Mesodermal cell (in vitro differentiated cells): Measurements from ENCODE around the gene LRBA.

Source experiments
- H3K27ac ChIP-seq: 2 replicates; pipeline ENCODE4 v1.7.0; 2013; ENCODE audit warnings: mild to moderate bottlenecking, low read depth, low read length, moderate library complexity; ENCODE audit not compliant: severe bottlenecking
- H3K36me3 ChIP-seq: 2 replicates; pipeline ENCODE4 v1.7.1; 2013; ENCODE audit warnings: mild to moderate bottlenecking, low read length, moderate library complexity; ENCODE audit not compliant: control insufficient read depth, insufficient read depth
- H3K4me1 ChIP-seq: one replicate; pipeline ENCODE4 v1.7.1; 2013; ENCODE audit warnings: mild to moderate bottlenecking, low read length; ENCODE audit not compliant: insufficient read depth, control insufficient read depth, poor library complexity, severe bottlenecking
- H3K4me3 ChIP-seq: 2 replicates; pipeline ENCODE4 v1.7.0; 2013; ENCODE audit warnings: low read length, control low read depth, mild to moderate bottlenecking; ENCODE audit not compliant: insufficient read depth, poor library complexity, severe bottlenecking; ENCODE audit errors: extremely low read depth
- H3K9me3 ChIP-seq: 2 replicates; pipeline ENCODE4 v1.7.1; 2013; ENCODE audit warnings: mild to moderate bottlenecking, low read length, moderate library complexity; ENCODE audit not compliant: control insufficient read depth
- WGBS, 2 experiments: methylation state at CpG; one replicate each; pipeline ENCODE4 v1.1.5; 2013; ENCODE audit warnings: missing lambda C conversion rate in 2 of 2; ENCODE audit not compliant: insufficient coverage in 2 of 2; 5-methylcytosine and 5-hydroxymethylcytosine counted together

Gene LRBA

GRCh38 chr4:150582873-150583286, 432.2 kb downstream of the LRBA start:
- Histone ChIP-seq H3K27ac (peak overlapping the region; percentile 36), H3K9me3 (no peaks in the 10 kb centered on the region), H3K36me3 (no peaks in the 10 kb centered on the region), H3K4me1 (peaks cover 5% of the 10 kb centered on the region), H3K4me3 (peak overlapping the region; percentile 41)
- 0 to 1% methylated on average over 23 to 27 of the region's 32 CpGs for WGBS, 2 experiments

GRCh38 chr4:150582146-150582872, 432.8 kb downstream of the LRBA start, which contains the start of gene MAB21L2:
MAB21L2 (plus strand) TSS chr4:150582151; CDS start chr4:150583030, 879 bp downstream.
- Histone ChIP-seq H3K27ac (peak within 1 kb of the TSS; percentile 48), H3K4me3 (peak within 1 kb of the TSS; percentile 41), H3K36me3 (no peaks in the 10 kb centered on the region), H3K4me1 (peaks cover 5% of the 10 kb centered on the region), H3K9me3 (no peaks in the 10 kb centered on the region)
- WGBS, 2 experiments: 2 to 3% methylated on average over 12 of the region's 27 CpGs

DNA sequence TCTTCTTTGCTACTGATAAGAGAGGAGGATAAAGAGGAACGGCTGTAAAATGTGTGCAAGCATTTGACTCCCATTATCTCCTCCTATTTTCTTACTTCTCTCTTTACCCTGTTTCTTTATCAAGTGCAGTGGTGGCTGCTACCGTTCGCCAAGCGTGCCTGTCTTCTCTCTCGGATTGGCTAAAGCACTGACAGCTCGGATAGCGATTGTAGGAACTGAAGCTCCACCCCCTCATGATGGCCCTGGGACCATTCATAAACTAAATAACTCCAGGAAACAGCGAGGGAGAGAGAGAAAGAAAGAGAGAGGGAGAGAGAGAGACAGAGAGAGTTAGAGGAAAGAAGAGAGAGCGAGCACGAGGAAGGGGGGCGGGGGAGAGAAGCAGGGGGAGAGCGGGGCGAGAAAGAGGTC, 433.4 kb downstream of the LRBA start:
- H3K9me3 ChIP-seq: no peaks in the 10 kb centered on the region
- peaks cover 5% of the 10 kb centered on the region for H3K4me1 ChIP-seq
- H3K36me3 ChIP-seq: no peaks in the 10 kb centered on the region
- peak overlapping the region; percentile 41 for H3K4me3 ChIP-seq
- 0% methylated on average over 2 of the region's 13 CpGs; no CpG with 5 or more reads in 1 of the 2 experiments for WGBS, 2 experiments
- H3K27ac ChIP-seq: peak overlapping the region; percentile 48

DNA sequence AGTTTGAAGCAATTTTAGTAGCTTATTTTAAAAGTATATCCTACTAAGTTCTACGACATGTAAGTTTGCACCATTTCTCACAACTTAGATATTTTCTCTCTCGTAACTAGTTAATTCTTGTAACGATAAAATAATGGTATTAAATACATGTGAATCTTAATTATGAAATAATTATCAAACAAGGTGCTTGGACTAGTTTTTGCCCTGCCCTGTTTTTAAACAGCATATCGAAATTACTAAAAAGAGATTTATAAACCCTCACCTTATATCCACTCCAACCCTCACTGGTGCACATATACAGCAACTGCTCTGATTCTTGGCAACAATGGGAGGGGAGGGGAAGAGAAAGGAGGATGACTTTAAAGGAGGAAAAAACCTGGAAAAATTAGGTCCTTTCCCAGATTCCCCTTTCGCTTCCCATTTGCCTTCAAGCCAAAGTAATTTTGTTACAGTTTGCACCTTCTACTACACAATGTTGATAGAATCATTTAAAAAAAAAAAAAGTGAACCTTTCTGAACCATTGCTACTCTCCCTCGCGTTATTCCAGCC, 434.0 kb downstream of the LRBA start:
- peaks cover 5% of the 10 kb centered on the region for H3K4me1 ChIP-seq
- peak overlapping the region; percentile 41 for H3K4me3 ChIP-seq
- H3K27ac ChIP-seq: no peak overlapping the region
- no CpG with 5 or more reads among the region's 7 CpGs for WGBS, 2 experiments
- no peaks in the 10 kb centered on the region for H3K36me3 ChIP-seq
- H3K9me3 ChIP-seq: no peaks in the 10 kb centered on the region

- peaks cover 5% of the 10 kb centered on the region for H3K4me1 ChIP-seq
- no peaks in the 10 kb centered on the region for H3K36me3 ChIP-seq
- H3K4me3 ChIP-seq: peak overlapping the region; percentile 45
- 16 to 21% methylated on average over 7 to 9 of the region's 9 CpGs for WGBS, 2 experiments
- H3K27ac ChIP-seq: no peak overlapping the region
- H3K9me3 ChIP-seq: no peaks in the 10 kb centered on the region
Observed at GRCh38 chr4:150580306-150580705, 434.8 kb downstream of the LRBA start.

DNA sequence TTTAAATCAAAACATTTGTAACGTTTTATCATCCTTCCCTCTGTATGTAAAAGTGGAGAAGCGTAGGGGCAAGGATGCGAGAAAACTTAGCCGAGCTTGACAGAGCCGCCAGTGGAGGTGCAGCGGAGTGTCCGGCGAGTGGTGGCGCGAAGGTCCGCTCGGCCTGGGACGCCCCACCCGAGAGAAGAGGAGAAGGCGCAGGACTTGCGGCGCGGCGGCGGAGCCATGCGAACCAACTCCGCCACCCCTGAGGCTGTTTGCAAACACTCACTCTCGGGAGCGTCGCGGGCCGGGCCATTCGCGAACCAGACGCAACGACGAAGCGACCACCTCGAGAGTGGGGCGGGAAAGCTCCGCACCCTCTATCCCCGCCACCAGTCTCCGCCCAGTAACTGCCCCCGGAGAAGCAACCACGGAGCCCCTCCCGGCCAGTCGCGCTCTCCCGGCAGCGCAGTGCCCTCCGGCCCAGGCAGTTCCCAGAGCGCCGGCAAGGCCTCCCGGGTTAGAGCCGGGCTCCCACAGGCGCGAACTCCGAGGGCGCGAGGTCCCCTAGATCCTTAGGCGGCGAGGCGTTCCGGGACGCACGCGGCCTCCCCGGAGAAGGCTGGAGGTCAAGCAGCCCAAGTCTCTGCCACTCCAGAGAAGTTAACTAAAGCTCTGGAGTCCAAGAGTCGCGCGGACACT, 435.4 kb downstream of the LRBA start:
- H3K27ac ChIP-seq: no peak overlapping the region
- peak overlapping the region; percentile 45 for H3K4me3 ChIP-seq
- H3K36me3 ChIP-seq: no peaks in the 10 kb centered on the region
- WGBS, 2 experiments: 0 to 1% methylated on average over 41 to 56 of the region's 66 CpGs
- peaks cover 5% of the 10 kb centered on the region for H3K4me1 ChIP-seq
- H3K9me3 ChIP-seq: no peaks in the 10 kb centered on the region

DNA sequence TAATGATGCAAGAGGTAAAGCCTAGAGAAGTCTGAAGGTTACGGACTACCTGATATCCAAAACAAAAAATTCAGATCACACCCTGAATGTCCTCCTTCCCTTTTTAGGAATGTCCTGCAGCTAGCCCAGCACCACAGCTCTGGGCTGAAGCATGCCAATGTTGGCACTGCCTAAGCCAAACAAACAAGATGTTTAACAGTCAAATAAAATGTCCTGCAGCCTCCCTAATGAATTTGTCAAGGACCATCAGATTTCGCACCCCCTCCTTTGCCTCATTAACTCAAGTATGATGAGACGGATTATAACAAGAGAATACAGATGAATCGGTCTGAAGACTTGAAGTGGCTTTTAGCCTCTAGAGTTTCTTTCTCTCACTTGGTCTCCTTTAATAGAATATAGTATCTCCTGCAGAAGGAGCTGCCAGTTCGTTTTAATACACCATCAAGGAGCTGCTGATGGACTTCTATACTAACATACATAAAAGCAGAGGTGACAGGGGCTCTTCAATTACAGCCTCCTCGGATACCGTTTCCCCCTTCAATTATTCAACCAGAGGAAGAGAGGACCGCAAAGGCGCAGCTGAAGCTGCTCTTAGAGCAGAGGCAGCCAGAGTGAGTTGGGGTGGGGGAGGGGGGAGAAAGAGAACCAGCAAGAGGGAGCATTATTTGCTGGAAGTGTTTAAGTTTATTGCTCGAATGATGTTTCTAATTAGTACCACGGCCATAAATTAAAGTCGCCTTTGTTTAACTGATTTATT, 436.2 kb downstream of the LRBA start:
- peak overlapping the region; percentile 45 for H3K4me3 ChIP-seq
- no peaks in the 10 kb centered on the region for H3K4me1 ChIP-seq
- 0 to 27% methylated on average over 2 to 3 of the region's 12 CpGs for WGBS, 2 experiments
- no peak overlapping the region for H3K27ac ChIP-seq
- no peaks in the 10 kb centered on the region for H3K36me3 ChIP-seq
- no peaks in the 10 kb centered on the region for H3K9me3 ChIP-seq

DNA sequence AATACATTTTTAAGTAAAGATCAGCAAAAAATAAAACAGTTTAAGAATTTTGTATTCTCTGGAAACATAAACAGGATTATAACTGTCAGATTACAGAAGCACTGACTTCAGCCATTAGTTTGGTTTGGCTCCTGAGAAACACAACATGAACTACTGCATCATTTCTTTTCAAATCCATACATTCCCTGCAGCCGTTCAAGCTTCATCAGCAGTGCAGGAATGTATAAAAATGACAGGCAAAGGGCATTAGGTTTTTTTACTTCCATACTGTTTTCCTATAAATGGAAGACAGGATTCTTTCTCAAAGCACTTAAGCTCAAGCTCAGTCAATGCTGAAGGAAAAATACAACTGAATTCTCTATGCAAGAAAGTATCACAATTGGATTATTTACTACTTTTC, 437.3 kb downstream of the LRBA start:
- Histone ChIP-seq H3K4me3 (no peak overlapping the region), H3K4me1 (no peaks in the 10 kb centered on the region), H3K27ac (no peak overlapping the region), H3K9me3 (no peaks in the 10 kb centered on the region), H3K36me3 (no peaks in the 10 kb centered on the region)
- WGBS, 2 experiments: 83% methylated on average over 1 of the region's 1 CpG; no CpG with 5 or more reads in 1 of the 2 experiments

- no CpG with 5 or more reads among the region's 3 CpGs for WGBS, 2 experiments
- H3K4me3 ChIP-seq: no peak overlapping the region
- H3K4me1 ChIP-seq: no peaks in the 10 kb centered on the region
- H3K36me3 ChIP-seq: no peaks in the 10 kb centered on the region
- H3K27ac ChIP-seq: no peak overlapping the region
- H3K9me3 ChIP-seq: no peaks in the 10 kb centered on the region
Observed at GRCh38 chr4:150574678-150575077, 440.4 kb downstream of the LRBA start.

- H3K4me3 ChIP-seq: no peak overlapping the region
- no peak overlapping the region for H3K27ac ChIP-seq
- no CpG with 5 or more reads among the region's 1 CpG for WGBS, 2 experiments
- no peaks in the 10 kb centered on the region for H3K9me3 ChIP-seq
- no peaks in the 10 kb centered on the region for H3K4me1 ChIP-seq
- no peaks in the 10 kb centered on the region for H3K36me3 ChIP-seq
Observed at GRCh38 chr4:150573534-150573933, 441.6 kb downstream of the LRBA start.
